ENCODE results near the gene ARF1. TPM values are rescaled to one million over a fixed set of nuclear protein-coding genes. Genes with fewer than 3 reads are reported as not detected.
A peak's percentile ranks its signal among the peaks of the same experiment; 100 is the strongest.

ARF1 gene
- total RNA-seq, 1 donor: 339 TPM

DNA sequence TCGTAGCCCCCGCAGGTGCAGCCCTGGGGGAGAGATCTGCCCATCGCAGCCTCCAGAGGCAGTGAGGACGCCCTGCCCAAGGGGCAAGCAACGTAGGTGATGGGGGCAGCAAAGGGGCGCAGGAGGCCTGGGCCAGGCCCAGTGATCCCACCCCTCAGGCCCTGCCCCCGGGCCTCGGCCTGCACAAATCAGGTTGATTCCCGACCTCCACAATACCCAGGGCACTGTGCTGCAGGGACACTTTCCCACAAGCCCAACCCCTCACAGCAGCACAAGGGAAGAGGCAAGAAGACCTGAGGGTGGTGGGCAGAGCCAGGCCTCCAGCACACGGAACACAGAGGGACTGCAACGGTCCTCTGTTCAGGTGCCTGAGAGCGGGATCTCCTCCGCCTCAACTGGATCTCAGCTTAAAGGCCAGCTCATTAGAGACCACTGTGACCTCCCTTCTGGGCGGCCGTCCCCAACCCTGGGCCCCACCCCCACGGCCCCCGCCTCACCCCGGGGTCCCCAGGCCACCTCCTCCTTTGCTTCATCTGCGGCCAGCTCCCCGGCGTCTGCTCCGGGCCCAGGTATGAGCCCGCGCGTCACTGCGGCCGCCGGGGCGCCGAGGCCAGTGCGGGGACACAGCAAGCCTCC is 812 bp upstream of the ARF1 start:
- DNase-seq (ENCODE audit: low read depth): peak; percentile 23
- TF ChIP-seq, protein P1, sequence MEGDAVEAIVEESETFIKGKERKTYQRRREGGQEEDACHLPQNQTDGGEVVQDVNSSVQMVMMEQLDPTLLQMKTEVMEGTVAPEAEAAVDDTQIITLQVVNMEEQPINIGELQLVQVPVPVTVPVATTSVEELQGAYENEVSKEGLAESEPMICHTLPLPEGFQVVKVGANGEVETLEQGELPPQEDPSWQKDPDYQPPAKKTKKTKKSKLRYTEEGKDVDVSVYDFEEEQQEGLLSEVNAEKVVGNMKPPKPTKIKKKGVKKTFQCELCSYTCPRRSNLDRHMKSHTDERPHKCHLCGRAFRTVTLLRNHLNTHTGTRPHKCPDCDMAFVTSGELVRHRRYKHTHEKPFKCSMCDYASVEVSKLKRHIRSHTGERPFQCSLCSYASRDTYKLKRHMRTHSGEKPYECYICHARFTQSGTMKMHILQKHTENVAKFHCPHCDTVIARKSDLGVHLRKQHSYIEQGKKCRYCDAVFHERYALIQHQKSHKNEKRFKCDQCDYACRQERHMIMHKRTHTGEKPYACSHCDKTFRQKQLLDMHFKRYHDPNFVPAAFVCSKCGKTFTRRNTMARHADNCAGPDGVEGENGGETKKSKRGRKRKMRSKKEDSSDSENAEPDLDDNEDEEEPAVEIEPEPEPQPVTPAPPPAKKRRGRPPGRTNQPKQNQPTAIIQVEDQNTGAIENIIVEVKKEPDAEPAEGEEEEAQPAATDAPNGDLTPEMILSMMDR (IDR thresholded peaks at IDR 0.05; ENCODE audit: insufficient read depth, low read depth, low read length): no peak
- peak overlapping the region; percentile 81 for H3K4me3 ChIP-seq (ENCODE audit: low read depth, low read length)

DNA sequence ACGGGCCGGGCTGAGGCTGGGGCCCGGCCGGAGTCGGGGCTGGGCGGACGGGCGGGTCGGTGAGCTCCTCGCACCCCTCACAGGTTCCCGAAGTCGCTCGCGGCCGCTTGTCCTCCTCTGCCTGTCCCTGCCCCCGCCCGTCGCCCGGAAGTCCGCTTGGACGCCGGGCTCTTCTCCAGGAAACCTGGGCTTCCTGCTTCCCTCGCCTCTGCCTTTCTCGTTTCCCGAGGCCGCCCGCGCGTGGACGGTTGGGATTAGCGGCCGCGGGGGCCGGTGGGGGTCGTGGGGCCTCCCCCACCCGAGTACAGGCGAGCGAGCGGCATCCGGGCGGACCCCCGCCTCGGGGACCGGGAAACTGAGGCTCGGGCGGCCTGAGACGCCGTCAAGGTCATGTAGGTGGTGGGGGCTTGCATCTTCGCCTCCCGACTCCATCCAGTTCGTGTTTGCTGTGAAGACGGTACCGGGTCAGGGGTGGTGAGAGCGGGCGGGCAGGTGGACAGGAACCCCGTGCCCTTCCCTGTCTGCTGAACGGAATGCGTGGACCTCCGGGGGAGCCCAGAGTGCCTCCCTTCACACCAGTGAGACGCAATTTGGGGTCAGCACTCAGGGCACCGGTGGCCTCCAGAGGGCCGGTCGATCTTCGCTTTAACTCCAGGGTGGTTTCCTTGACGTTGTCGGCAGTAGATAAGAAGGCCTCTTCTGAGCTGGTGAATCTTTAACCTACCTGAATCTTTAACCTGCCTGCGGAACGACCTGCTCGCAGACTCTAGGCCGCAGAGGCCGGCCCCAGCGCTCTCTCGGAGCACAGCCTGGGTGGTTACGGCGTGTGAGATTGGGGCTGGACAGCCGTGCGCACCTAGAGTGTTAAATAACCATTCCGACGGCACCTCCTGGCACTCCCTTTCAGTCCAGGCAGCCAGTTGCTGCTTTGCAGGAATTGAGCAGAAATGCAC is 686 bp downstream of the ARF1 start:
- peak overlapping the region; percentile 99 for H3K4me3 ChIP-seq (ENCODE audit: low read depth, low read length)
- TF ChIP-seq, protein P1 (IDR thresholded peaks at IDR 0.05; ENCODE audit: insufficient read depth, low read depth, low read length): no peak
- peak; percentile 47 for DNase-seq (ENCODE audit: low read depth)

DNA sequence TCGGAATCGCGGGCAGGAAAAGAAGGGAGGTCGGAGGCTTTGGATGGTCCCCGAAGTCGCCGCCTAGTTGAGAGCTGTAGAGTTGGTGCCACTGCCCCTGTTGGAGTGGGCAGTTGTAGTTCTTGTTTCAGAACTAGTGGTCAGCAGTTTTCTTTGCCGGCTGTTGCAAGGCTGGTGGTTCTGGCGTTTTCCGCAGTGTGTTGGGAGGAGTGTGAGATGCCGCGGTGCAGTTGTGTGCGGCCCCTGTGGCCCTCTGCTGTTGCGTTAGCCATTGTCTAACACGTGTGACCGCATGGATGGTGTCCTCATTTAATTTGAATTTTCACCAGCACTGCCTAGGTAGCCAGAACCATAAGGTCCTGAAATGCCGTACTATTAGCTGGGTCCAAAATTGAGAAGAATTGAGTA is 1.4 kb downstream of the ARF1 start:
- TF ChIP-seq, protein P1 (IDR thresholded peaks at IDR 0.05; ENCODE audit: insufficient read depth, low read depth, low read length): peak; percentile 4
- H3K4me3 ChIP-seq (ENCODE audit: low read depth, low read length): peak overlapping the region; percentile 99
- peak; percentile 49 for DNase-seq (ENCODE audit: low read depth)

DNA sequence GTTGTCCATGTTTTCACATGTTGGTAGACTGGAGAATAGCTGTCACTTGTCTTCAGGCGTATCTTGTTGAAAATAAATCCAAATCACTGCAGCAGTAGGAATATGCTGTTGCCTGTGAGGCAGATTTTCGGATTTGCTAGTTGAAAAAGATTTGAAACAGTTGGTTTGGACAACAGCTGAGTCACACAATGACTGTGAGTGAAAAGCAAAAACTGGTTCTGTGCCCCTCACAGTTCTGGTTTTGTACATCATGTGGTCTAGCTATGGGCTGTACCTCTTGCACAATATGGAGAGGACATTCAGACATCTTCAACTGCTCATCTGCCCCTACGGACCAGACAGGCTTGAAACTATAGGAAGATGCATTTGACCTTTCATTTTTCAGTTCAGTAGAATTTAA is 1.8 kb downstream of the ARF1 start:
- H3K4me3 ChIP-seq (ENCODE audit: low read depth, low read length): peak overlapping the region; percentile 99
- TF ChIP-seq, protein P1 (IDR thresholded peaks at IDR 0.05; ENCODE audit: insufficient read depth, low read depth, low read length): no peak
- DNase-seq (ENCODE audit: low read depth): peak; percentile 90

DNA sequence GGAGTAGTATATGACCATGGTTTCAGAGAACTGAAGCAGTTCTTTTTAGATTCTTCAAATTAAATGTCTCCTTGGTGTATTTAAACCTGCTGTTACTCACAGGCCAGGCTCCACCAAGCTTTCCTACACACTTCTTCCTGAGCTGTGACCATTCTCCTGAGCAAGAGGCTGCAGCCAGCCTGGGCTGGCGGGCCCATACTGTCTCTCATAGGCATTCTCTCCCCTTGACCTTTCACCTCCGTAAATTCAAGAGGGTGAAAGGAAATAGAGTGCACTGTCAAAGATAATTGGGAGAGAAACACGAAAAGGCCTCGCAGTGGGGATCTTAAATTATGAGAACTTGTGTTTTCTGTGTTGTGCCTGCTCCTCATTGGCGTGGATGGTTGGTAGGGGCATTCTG is 2.3 kb downstream of the ARF1 start:
- H3K4me3 ChIP-seq (ENCODE audit: low read depth, low read length): peak overlapping the region; percentile 99
- no peak for DNase-seq (ENCODE audit: low read depth)
- TF ChIP-seq, protein P1 (IDR thresholded peaks at IDR 0.05; ENCODE audit: insufficient read depth, low read depth, low read length): no peak

DNA sequence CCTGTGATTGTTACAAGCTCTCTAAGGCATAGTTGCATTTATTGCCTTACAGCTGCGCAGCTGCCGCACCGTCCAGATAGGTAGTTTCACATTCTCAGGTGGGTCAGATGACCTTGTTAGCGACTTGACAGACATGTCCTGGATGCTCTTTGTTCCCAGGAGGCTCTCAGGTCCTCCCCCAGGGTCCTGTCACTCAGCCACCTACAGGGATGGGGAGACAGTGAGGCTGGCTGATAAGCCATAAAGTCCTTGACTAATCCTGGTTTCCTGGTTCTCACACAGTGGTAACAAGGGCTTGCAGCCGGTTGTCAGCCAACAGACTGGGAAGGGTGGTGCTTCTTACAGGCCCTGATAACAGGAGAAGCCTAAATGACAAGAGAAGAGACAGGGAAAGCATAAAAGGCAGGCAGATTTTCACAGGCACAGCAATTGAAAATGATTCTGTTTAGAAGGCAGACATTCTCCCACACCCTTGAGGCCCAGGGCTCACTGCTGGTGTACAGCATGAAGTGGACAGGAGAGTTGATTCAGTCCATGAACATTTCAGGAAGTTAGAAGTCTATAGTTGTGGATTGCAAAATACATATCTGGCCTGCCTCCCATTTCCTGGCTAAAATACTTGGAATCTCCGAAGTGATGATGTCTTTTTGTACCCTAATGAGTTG is 2.9 kb downstream of the ARF1 start:
- peak overlapping the region; percentile 99 for H3K4me3 ChIP-seq (ENCODE audit: low read depth, low read length)
- TF ChIP-seq, protein P1 (IDR thresholded peaks at IDR 0.05; ENCODE audit: insufficient read depth, low read depth, low read length): no peak
- peak; percentile 83 for DNase-seq (ENCODE audit: low read depth)
